Upper lobe of left lung (tissue), 4 donors: Measurements from ENCODE around the gene SNX24.

ENCODE experiments used
- POLR2AphosphoS5 ChIP-seq, 2 donors: sonication (generic); formaldehyde crosslinking; IDR thresholded peaks; one replicate each; pipeline ENCODE4 v1.5.1; 2017; ENCODE audit warnings: antibody characterized with exemption in 2 of 2
- TF ChIP-seq, protein P1 (sequence below), 6 experiments: fragments of 450-650 bp in 4 of 6; fragments of 200-600 bp in 2 of 6; sonication (generic) in 2 of 6; IDR thresholded peaks; one replicate each; pipeline ENCODE4 v1.5.1; 2016 to 2019; ENCODE audit warnings: antibody characterized with exemption in 6 of 6

DNA sequence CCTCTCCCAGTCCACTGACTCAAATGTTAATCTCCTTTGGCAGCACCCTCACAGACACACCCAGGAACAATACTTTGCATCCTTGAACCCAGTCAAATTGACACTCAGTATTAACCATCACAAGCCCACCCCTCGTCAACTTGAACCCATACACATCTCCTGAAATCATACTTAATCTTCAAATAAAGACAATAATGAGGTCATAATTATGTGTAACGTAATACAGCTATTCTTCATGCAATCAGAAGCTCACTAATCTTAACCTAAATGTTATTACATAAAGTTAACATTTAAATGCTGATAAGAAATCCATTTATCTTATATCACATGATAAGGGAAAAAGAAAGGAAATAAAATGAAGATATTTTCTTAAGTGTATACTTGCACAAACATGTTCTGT is 125.9 kb downstream of the SNX24 start:
- TF ChIP-seq, protein P1, sequence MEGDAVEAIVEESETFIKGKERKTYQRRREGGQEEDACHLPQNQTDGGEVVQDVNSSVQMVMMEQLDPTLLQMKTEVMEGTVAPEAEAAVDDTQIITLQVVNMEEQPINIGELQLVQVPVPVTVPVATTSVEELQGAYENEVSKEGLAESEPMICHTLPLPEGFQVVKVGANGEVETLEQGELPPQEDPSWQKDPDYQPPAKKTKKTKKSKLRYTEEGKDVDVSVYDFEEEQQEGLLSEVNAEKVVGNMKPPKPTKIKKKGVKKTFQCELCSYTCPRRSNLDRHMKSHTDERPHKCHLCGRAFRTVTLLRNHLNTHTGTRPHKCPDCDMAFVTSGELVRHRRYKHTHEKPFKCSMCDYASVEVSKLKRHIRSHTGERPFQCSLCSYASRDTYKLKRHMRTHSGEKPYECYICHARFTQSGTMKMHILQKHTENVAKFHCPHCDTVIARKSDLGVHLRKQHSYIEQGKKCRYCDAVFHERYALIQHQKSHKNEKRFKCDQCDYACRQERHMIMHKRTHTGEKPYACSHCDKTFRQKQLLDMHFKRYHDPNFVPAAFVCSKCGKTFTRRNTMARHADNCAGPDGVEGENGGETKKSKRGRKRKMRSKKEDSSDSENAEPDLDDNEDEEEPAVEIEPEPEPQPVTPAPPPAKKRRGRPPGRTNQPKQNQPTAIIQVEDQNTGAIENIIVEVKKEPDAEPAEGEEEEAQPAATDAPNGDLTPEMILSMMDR (IDR thresholded peaks at IDR 0.05) = no peak
- TF ChIP-seq POLR2AphosphoS5 (IDR thresholded peaks at IDR 0.05) = no peak
